Measurements from ENCODE around the gene BABAM2. TPM values are rescaled to one million over a fixed set of nuclear protein-coding genes. Genes with fewer than 3 reads are reported as not detected.
A peak's percentile ranks its signal among the peaks of the same experiment; 100 is the strongest.

The BABAM2 gene
- total and polyA plus RNA-seq, 7 experiments from 2014 or later, result 34.2 to 58.2 (median 44.2) TPM

GRCh38 chr2:27911458-27912210 lies 21.1 kb downstream of the BABAM2 start:
- no peak overlapping the region for H3K4me3 Mint-ChIP-seq
- Histone ChIP-seq H3K27me3 (ENCODE audit: control insufficient read depth in 2 of 2, insufficient read depth in 2 of 2, low read length in 2 of 2) (no peaks in the 10 kb centered on the region), H3K36me3 (ENCODE audit: control insufficient read depth in 2 of 3, insufficient read depth in 3 of 3, low read length in 3 of 3) (no peaks in the 10 kb centered on the region), H3K4me1 (ENCODE audit: control insufficient read depth in 2 of 2, insufficient read depth in 2 of 2, low read length in 2 of 2) (no peaks in the 10 kb centered on the region), H3K27ac (ENCODE audit: low read depth, low read length) (no peak overlapping the region), H3K9me3 (ENCODE audit: control insufficient read depth in 2 of 3, low read length in 3 of 3) (no peaks in the 10 kb centered on the region), H3K4me3 (ENCODE audit: low read length) (no peak overlapping the region)
- H3K36me3 Mint-ChIP-seq, result peaks cover 4 to 41% (median 16%) of the 10 kb centered on the region in 5 donors
- ATAC-seq (no peak), DNase-seq (no peak)
- H3K4me1 Mint-ChIP-seq, result peaks cover 11 to 24% (median 16%) of the 10 kb centered on the region in 7 donors
- no peaks in the 10 kb centered on the region for H3K27me3 Mint-ChIP-seq
- peaks cover 0 to 4% (median 0%) of the 10 kb centered on the region in 11 donors for H3K9me3 Mint-ChIP-seq
- ChIA-PET POLR2A (no interaction called here), CTCF (no interaction called here)
- H3K27ac Mint-ChIP-seq, result peak overlapping the region in 1 of 9 donors; percentile 46
- intact Hi-C loops (cut with micrococcal nuclease), result no loop called here

- no peaks in the 10 kb centered on the region for H3K9me3 ChIP-seq (ENCODE audit: control insufficient read depth in 2 of 3, low read length in 3 of 3)
- no peaks in the 10 kb centered on the region for H3K4me1 ChIP-seq (ENCODE audit: control insufficient read depth in 2 of 2, insufficient read depth in 2 of 2, low read length in 2 of 2)
- ChIA-PET CTCF (no interaction called here), POLR2A (no interaction called here)
- ATAC-seq (no peak), DNase-seq (no peak)
- intact Hi-C loops (cut with micrococcal nuclease), result no loop called here
- no peak overlapping the region for H3K27ac Mint-ChIP-seq
- H3K4me3 Mint-ChIP-seq, result no peak overlapping the region
- H3K4me1 Mint-ChIP-seq, result peaks cover 11 to 24% (median 15%) of the 10 kb centered on the region in 7 donors
- H3K4me3 ChIP-seq (ENCODE audit: low read length), result no peak overlapping the region
- peaks cover 4 to 35% (median 15%) of the 10 kb centered on the region in 5 donors for H3K36me3 Mint-ChIP-seq
- no peak overlapping the region for H3K27ac ChIP-seq (ENCODE audit: low read depth, low read length)
- H3K36me3 ChIP-seq (ENCODE audit: control insufficient read depth in 2 of 3, insufficient read depth in 3 of 3, low read length in 3 of 3), result no peaks in the 10 kb centered on the region
- no peaks in the 10 kb centered on the region for H3K27me3 ChIP-seq (ENCODE audit: control insufficient read depth in 2 of 2, insufficient read depth in 2 of 2, low read length in 2 of 2)
- no peaks in the 10 kb centered on the region for H3K27me3 Mint-ChIP-seq
- peaks cover 0 to 3% (median 0%) of the 10 kb centered on the region in 11 donors for H3K9me3 Mint-ChIP-seq
Measured at GRCh38 chr2:27912512-27912911, 22.0 kb downstream of the BABAM2 start.

GRCh38 chr2:27914041-27914804 lies 23.7 kb downstream of the BABAM2 start:
- H3K36me3 Mint-ChIP-seq, result peaks cover 4 to 35% (median 10%) of the 10 kb centered on the region in 5 donors
- Histone ChIP-seq H3K4me1 (ENCODE audit: control insufficient read depth in 2 of 2, insufficient read depth in 2 of 2, low read length in 2 of 2) (no peaks in the 10 kb centered on the region), H3K36me3 (ENCODE audit: control insufficient read depth in 2 of 3, insufficient read depth in 3 of 3, low read length in 3 of 3) (no peaks in the 10 kb centered on the region), H3K27ac (ENCODE audit: low read depth, low read length) (no peak overlapping the region), H3K9me3 (ENCODE audit: control insufficient read depth in 2 of 3, low read length in 3 of 3) (no peaks in the 10 kb centered on the region), H3K4me3 (ENCODE audit: low read length) (no peak overlapping the region), H3K27me3 (ENCODE audit: control insufficient read depth in 2 of 2, insufficient read depth in 2 of 2, low read length in 2 of 2) (no peaks in the 10 kb centered on the region)
- no peak overlapping the region for H3K27ac Mint-ChIP-seq
- intact Hi-C loops (cut with micrococcal nuclease), result no loop called here
- peaks cover 5 to 23% (median 18%) of the 10 kb centered on the region in 7 donors for H3K4me1 Mint-ChIP-seq
- CTCF ChIA-PET, result no interaction called here
- DNase-seq (no peak), ATAC-seq (peak; percentile 58)
- POLR2A ChIA-PET, result no interaction called here
- no peak overlapping the region for H3K4me3 Mint-ChIP-seq
- H3K9me3 Mint-ChIP-seq, result peaks cover 0 to 2% (median 0%) of the 10 kb centered on the region in 11 donors
- no peaks in the 10 kb centered on the region for H3K27me3 Mint-ChIP-seq

GRCh38 chr2:27914805-27915175 lies 24.3 kb downstream of the BABAM2 start:
- no peak for DNase-seq
- no peak for ATAC-seq
- Histone ChIP-seq H3K9me3 (ENCODE audit: control insufficient read depth in 2 of 3, low read length in 3 of 3) (no peaks in the 10 kb centered on the region), H3K27ac (ENCODE audit: low read depth, low read length) (no peak overlapping the region), H3K4me3 (ENCODE audit: low read length) (no peak overlapping the region), H3K36me3 (ENCODE audit: control insufficient read depth in 2 of 3, insufficient read depth in 3 of 3, low read length in 3 of 3) (no peaks in the 10 kb centered on the region), H3K27me3 (ENCODE audit: control insufficient read depth in 2 of 2, insufficient read depth in 2 of 2, low read length in 2 of 2) (no peaks in the 10 kb centered on the region), H3K4me1 (ENCODE audit: control insufficient read depth in 2 of 2, insufficient read depth in 2 of 2, low read length in 2 of 2) (peaks cover 2 to 3% of the 10 kb centered on the region in 2 donors)
- H3K9me3 Mint-ChIP-seq, result peaks cover 0 to 2% (median 0%) of the 10 kb centered on the region in 11 donors
- intact Hi-C loops (cut with micrococcal nuclease), result no loop called here
- ChIA-PET POLR2A (no interaction called here), CTCF (no interaction called here)
- peaks cover 4 to 31% (median 9%) of the 10 kb centered on the region in 5 donors for H3K36me3 Mint-ChIP-seq
- H3K4me1 Mint-ChIP-seq, result peaks cover 5 to 28% (median 19%) of the 10 kb centered on the region in 7 donors
- H3K27ac Mint-ChIP-seq, result no peak overlapping the region
- H3K4me3 Mint-ChIP-seq, result no peak overlapping the region
- no peaks in the 10 kb centered on the region for H3K27me3 Mint-ChIP-seq

GRCh38 chr2:27915191-27915590 lies 24.7 kb downstream of the BABAM2 start:
- Histone ChIP-seq H3K27me3 (ENCODE audit: control insufficient read depth in 2 of 2, insufficient read depth in 2 of 2, low read length in 2 of 2) (no peaks in the 10 kb centered on the region), H3K9me3 (ENCODE audit: control insufficient read depth in 2 of 3, low read length in 3 of 3) (no peaks in the 10 kb centered on the region), H3K4me3 (ENCODE audit: low read length) (no peak overlapping the region), H3K27ac (ENCODE audit: low read depth, low read length) (no peak overlapping the region), H3K4me1 (ENCODE audit: control insufficient read depth in 2 of 2, insufficient read depth in 2 of 2, low read length in 2 of 2) (peaks cover 6 to 7% of the 10 kb centered on the region in 2 donors), H3K36me3 (ENCODE audit: control insufficient read depth in 2 of 3, insufficient read depth in 3 of 3, low read length in 3 of 3) (no peaks in the 10 kb centered on the region)
- H3K4me3 Mint-ChIP-seq, result no peak overlapping the region
- CTCF ChIA-PET, result no interaction called here
- POLR2A ChIA-PET, result no interaction called here
- no peak overlapping the region for H3K27ac Mint-ChIP-seq
- H3K27me3 Mint-ChIP-seq, result no peaks in the 10 kb centered on the region
- peaks cover 4 to 31% (median 9%) of the 10 kb centered on the region in 5 donors for H3K36me3 Mint-ChIP-seq
- DNase-seq (no peak), ATAC-seq (no peak)
- peaks cover 5 to 32% (median 23%) of the 10 kb centered on the region in 7 donors for H3K4me1 Mint-ChIP-seq
- intact Hi-C loops (cut with micrococcal nuclease), result no loop called here
- peaks cover 0 to 2% (median 0%) of the 10 kb centered on the region in 11 donors for H3K9me3 Mint-ChIP-seq

- H3K9me3 Mint-ChIP-seq, result peaks cover 0 to 2% (median 0%) of the 10 kb centered on the region in 11 donors
- no peak overlapping the region for H3K4me3 Mint-ChIP-seq
- DNase-seq (no peak), ATAC-seq (no peak)
- peaks cover 4 to 28% (median 7%) of the 10 kb centered on the region in 5 donors for H3K36me3 Mint-ChIP-seq
- ChIA-PET POLR2A (no interaction called here), CTCF (no interaction called here)
- Histone ChIP-seq H3K27me3 (ENCODE audit: control insufficient read depth in 2 of 2, insufficient read depth in 2 of 2, low read length in 2 of 2) (no peaks in the 10 kb centered on the region), H3K36me3 (ENCODE audit: control insufficient read depth in 2 of 3, insufficient read depth in 3 of 3, low read length in 3 of 3) (no peaks in the 10 kb centered on the region), H3K27ac (ENCODE audit: low read depth, low read length) (no peak overlapping the region), H3K4me3 (ENCODE audit: low read length) (no peak overlapping the region), H3K4me1 (ENCODE audit: control insufficient read depth in 2 of 2, insufficient read depth in 2 of 2, low read length in 2 of 2) (peaks cover 8 to 10% of the 10 kb centered on the region in 2 donors), H3K9me3 (ENCODE audit: control insufficient read depth in 2 of 3, low read length in 3 of 3) (no peaks in the 10 kb centered on the region)
- H3K27ac Mint-ChIP-seq, result no peak overlapping the region
- H3K4me1 Mint-ChIP-seq, result peaks cover 4 to 38% (median 26%) of the 10 kb centered on the region in 7 donors
- H3K27me3 Mint-ChIP-seq, result no peaks in the 10 kb centered on the region
- intact Hi-C loops (cut with micrococcal nuclease), result no loop called here
Measured at GRCh38 chr2:27915874-27916273, 25.3 kb downstream of the BABAM2 start.
